Measurements from ENCODE around the gene PRR36. TPM values are rescaled to one million over a fixed set of nuclear protein-coding genes. Genes with fewer than 3 reads are reported as not detected.

Gene PRR36
- total RNA-seq, 1 experiment from 2014 or later, result not detected

DNA sequence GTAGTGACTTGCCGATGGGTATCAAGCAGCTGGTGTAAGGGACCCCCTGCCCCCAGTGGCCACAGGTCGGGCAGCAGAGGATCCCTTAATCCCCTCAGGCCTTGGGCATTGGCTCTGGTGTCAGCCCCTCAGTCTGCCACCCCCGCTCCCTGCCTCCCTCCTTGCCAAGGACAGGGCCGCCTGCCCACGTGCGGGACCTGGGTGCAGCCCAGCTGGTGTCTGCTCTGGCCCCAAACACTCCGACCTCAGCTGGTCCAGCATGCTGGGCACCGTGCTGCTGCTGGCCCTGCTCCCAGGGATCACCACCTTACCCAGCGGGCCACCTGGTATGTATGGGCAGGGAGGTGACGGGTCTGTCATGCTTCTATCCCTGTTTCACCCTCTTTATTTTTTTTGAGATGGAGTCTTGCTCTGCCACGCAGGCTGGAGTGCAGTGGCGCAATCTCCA is 40.4 kb upstream of the PRR36 start, which contains the start of gene TGFBR3L:
TGFBR3L (plus strand) TSS at position 233 of the 448 bp plus-strand sequence.
- in situ Hi-C loops (cut with HindIII; ENCODE audit: low pct_unique_long_range_greater_than_20kb, low sequenced_read_pairs), result no loop called here
- DNase-seq (ENCODE audit: low read depth), result no peak

DNA sequence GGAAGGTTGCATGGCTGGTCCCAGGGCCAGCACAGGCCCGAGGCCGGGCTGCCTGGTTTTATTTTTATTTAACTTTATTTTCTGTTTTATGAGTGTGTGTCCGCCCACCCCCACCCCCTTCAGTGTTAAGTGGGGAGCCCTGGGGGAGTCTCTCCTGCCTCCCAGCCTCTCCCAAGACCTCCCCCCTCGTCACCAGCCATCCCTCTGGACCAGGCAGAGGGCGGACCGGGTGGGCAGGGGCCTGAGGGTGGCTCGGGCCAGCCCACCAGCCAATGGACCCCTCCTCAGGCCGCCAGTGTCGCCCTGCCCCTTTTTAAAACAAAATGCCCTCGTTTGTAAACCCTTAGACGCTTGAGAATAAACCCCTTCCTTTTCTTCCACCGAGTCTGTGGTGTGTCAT is 39.9 kb upstream of the PRR36 start:
- in situ Hi-C loops (cut with HindIII; ENCODE audit: low pct_unique_long_range_greater_than_20kb, low sequenced_read_pairs), result no loop called here

DNA sequence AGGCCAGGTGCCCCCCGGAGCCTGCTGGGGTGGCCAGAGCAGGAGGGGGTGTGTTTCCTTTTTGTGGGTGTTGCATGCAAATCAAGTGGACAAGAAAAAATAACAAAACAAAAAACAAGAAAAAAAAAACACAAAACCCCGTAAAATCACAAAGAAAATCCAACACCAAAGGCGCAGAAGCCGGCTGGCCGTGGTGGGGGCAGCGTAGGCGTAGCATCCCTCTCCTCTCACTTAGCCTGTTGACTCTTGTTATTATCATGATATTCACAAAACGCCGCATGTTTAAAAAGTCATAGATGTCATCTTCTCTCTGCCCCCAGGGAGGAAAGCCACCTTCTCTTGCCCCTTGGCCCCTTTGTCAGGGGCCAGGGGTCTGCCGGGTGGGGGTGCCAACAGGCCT is 39.5 kb upstream of the PRR36 start:
- no peak for DNase-seq (ENCODE audit: low read depth)
- in situ Hi-C loops (cut with HindIII; ENCODE audit: low pct_unique_long_range_greater_than_20kb, low sequenced_read_pairs), result no loop called here

More for the DNA sequence above, 39.9 kb upstream of the PRR36 start:
- DNase-seq (ENCODE audit: low read depth), result no peak

DNA sequence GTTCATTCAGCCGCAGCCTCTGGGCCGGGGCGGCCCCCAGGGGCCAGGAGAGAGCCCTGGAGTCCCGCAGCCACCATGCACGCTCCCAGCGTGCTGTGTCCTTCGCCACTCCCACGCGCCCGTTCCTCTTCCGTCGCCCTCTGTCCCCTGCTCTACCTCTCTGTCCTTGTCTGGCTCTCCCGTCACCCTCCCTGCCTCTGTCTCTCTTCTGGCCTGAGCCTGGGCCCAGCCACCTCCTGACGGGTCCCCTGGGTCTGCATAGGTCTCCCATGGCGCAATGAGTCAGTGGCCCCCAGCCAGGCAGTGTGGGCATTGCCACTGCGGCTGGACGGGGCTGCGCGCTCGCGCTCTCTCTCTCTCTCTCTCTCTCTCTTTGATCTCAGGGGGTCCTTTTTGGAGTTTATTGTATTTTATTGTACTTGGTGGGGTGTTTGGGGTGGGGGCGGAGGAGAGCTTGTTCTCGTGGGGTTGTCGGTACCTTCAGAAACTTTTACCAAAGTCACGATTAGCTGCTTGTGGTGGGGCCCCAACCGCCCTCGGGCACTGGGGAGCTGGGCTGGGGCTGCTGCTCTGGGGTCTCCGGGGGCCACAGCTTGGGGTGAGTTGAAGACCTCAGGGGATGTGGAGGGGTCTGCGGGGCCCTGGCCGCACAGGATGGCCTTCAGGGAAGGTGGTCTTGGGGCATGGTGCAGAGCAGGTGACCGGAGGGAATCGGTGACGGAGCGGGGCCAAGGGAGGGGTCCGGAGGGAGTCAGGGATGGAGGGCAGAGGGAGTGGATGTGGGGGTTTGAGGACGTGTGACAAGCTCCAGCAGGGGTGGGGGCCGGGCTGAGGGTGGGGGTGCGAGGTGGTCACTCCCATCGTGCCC is 38.7 kb upstream of the PRR36 start:
- in situ Hi-C loops (cut with HindIII; ENCODE audit: low pct_unique_long_range_greater_than_20kb, low sequenced_read_pairs), result no loop called here
- no peak for DNase-seq (ENCODE audit: low read depth)

DNA sequence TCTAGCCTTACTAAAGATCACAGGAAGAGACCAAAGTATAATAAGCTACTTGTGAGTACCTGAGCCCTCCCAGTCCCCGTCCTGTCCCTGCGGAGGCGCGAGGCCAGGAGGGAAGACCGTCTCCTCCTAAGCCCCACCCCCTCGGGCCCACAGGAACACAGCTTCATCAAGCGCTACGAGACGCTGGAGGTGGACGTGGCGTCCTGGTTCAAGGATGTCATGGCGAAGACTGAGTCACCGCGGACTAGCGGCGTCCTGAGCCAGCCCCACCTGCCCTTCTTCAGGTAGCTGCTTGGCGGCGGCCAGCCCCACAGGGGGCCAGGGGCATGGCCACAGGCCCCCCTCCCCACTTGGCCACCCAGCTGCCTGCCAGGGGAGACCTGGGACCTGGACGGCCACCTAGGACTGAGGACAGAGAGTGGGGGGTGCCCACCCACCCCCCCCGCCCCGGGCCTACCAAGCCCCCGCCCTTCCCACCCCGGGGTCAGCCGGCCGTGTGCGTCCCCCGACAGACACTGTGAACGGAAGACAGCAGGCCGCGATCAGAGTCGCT is 38.0 kb upstream of the PRR36 start:
- in situ Hi-C loops (cut with HindIII; ENCODE audit: low pct_unique_long_range_greater_than_20kb, low sequenced_read_pairs), result no loop called here
- no peak for DNase-seq (ENCODE audit: low read depth)

DNA sequence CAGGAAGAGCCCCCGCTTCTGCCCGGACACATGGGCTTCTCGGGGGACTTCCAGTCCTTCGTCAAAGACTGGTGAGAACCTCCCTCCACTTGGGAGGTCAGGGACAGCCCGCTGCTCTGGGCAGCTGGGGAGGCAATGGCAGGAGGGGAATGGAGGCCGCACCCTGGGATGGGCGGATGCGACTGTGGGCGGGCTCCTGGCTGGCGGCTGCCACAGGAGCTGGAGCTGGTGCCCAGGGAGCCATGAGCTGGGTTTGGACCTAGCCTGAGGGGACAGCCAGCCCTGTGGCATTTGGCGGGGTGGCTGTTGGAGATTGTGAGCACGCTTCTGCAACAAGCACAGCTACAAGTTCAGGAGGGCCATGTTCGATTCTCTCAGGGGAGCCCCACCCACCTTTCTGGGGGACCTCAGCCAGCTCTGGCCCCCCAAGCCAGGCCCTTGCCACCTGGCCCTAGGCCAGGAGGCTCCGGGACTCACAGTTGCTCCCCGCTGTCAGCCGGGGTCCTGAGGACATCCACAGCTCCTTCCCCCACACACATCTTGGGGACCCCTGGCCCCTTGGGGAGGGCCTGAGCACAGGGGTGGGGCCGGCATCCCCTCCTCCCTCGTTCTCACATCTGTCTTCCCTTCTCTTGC is 37.4 kb upstream of the PRR36 start:
- no peak for DNase-seq (ENCODE audit: low read depth)
- in situ Hi-C loops (cut with HindIII; ENCODE audit: low pct_unique_long_range_greater_than_20kb, low sequenced_read_pairs), result no loop called here

DNA sequence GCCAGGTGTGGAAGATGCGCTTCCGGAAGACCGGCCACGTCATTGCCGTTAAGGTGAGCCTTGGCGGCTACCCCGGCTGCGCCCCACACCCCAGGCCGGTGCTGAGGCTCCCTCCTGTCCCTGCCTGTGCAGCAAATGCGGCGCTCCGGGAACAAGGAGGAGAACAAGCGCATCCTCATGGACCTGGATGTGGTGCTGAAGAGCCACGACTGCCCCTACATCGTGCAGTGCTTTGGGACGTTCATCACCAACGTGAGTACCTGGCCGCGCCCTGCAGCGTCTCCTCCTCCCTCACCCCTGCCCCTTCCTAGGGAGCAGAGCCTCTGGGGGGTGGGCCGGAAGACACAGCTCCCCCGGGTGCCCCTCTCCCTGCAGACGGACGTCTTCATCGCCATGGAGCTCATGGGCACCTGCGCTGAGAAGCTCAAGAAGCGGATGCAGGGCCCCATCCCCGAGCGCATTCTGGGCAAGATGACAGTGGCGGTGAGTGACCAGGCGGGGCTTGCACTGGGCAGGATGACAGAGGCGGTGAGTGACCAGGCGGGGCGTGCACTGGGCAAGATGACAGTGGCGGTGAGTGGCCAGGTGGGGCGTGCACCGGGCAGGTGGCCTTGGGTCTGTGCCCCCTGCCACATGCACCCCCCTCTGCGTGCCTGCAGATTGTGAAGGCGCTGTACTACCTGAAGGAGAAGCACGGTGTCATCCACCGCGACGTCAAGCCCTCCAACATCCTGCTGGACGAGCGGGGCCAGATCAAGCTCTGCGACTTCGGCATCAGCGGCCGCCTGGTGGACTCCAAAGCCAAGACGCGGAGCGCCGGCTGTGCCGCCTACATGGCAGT is 36.4 kb upstream of the PRR36 start:
- in situ Hi-C loops (cut with HindIII; ENCODE audit: low pct_unique_long_range_greater_than_20kb, low sequenced_read_pairs), result no loop called here
- DNase-seq (ENCODE audit: low read depth), result no peak

DNA sequence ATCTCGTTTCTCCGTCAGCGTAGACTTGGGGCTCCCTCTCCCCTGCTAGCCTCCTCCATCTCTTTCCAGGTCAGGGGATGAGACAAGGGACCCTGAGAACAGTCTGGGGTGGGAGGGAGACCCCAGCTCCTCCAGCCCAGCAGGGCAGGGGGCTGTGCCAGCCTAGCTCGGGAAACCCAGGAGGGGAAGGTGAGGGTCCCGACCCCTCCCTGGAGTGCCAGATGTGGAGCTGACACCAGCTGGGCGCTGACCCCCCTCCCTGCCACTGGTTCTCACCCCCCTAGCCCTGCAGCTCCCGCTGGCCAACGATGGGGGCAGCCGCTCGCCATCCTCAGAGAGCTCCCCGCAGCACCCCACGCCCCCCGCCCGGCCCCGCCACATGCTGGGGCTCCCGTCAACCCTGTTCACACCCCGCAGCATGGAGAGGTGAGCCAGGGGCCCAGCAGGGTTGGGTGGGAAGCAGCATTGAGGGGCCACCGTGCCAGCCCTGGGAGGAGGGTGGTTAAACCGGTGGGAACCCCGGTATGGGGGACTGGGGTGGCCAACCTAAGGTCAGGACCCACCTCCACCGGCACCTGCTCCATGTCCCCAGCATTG is 35.4 kb upstream of the PRR36 start:
- in situ Hi-C loops (cut with HindIII; ENCODE audit: low pct_unique_long_range_greater_than_20kb, low sequenced_read_pairs), result no loop called here
- no peak for DNase-seq (ENCODE audit: low read depth)

DNA sequence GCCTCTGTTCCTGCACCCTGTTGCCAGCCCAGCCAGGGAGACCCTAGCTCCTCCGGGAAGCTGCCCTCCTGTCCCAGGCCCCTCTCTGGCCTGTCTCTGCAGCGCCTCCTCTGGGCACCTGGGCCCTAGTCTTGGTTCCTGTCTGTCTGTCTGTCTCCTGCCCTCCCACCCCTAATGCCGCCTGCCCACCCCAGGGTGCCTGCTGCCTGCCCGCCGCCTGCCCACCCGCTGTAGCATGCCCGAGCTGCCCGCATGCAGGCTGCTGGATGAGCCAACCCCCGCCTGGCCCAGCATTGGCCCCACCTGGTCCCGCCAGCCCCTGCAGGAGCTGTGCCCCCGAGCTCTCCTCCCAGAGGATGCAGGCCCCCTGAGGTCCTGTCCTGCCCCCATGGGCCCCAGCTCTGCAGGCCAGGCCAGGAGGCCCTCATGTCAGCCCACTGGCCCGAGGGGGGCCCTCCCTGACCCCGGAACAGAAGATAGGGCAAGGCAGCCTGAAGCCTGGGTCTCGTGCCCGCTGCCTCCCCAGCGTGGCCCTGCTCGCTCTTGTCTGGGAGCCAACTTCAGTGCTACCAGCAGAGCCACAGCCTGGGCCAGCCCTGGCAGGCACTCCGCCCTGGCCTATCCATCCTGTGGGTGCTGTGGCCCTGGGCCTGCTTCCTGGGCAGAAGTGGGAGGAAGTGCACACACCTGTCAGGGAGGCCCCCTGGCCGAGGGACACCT is 34.7 kb upstream of the PRR36 start:
- in situ Hi-C loops (cut with HindIII; ENCODE audit: low pct_unique_long_range_greater_than_20kb, low sequenced_read_pairs), result no loop called here
- no peak for DNase-seq (ENCODE audit: low read depth)

DNA sequence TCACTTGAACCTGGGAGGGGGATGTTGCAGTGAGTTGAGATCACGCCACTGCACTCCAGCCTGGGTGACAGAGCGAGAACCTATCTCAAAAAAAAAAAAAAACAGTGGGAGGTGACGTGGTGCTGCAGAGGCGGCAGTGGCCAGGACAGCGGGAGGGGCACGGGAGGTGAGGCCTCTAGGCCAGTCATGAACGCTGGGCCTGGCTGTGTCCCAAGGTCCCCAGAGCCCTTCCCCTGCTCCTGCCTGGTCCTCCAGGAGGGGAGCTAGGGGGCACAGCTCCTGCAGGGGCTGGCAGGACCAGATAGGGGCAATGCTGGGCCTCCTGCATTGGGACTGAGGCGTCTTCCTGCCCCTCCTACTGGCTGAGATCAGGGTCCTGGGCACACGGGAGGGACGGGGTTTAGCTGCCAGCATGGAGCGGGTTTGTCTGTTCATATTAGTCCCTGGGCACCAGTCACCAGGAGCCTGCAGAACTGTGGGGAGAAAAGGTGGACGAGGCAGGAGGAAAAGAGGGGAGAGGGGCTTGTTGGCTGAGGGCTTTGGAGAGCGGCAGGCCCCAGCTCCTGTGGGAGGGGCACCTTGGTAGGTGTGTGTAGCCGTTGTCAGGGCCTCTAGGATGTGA is 34.0 kb upstream of the PRR36 start:
- in situ Hi-C loops (cut with HindIII; ENCODE audit: low pct_unique_long_range_greater_than_20kb, low sequenced_read_pairs), result no loop called here
- DNase-seq (ENCODE audit: low read depth), result no peak

DNA sequence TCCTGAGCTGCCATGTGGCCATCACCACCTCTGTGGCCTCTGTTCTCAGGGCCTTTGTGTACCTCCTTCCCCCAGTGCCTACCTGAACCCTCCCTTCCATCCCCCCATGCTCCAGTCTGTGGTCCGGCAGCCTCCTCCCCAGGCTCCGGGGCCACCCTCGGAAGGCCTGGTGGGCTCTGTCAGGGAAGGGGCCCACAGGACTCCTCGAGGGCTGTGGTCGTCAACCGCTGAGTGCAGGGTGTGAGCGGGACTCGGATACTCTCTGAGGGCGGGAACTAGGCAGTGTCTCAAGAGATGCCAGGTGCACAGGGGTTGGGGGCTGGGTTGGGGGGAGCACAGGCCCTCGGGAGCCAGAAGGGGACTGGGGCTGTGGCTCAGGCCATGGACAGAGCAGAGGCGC is 33.4 kb upstream of the PRR36 start:
- in situ Hi-C loops (cut with HindIII; ENCODE audit: low pct_unique_long_range_greater_than_20kb, low sequenced_read_pairs), result no loop called here
- no peak for DNase-seq (ENCODE audit: low read depth)

DNA sequence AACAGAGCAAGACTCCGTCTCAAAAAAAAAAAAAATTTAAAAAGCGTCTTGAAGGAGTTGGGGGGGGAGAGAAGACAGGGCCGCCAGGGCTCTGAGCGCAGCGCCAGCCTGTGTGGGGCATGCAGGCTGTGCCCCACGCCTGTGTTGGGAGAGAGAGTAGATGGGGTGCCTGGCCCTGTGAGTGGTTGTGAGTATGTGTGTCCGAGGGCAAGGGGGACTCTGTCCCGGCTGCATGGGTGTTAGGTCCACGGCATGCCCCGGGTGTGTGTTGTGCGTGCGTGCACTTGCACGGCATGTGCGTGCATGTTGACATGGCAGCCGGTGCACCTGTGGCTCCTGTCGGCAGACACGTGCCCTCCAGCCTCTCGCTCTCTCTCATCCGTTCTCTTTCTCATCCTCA is 32.9 kb upstream of the PRR36 start:
- in situ Hi-C loops (cut with HindIII; ENCODE audit: low pct_unique_long_range_greater_than_20kb, low sequenced_read_pairs), result no loop called here
- no peak for DNase-seq (ENCODE audit: low read depth)

DNA sequence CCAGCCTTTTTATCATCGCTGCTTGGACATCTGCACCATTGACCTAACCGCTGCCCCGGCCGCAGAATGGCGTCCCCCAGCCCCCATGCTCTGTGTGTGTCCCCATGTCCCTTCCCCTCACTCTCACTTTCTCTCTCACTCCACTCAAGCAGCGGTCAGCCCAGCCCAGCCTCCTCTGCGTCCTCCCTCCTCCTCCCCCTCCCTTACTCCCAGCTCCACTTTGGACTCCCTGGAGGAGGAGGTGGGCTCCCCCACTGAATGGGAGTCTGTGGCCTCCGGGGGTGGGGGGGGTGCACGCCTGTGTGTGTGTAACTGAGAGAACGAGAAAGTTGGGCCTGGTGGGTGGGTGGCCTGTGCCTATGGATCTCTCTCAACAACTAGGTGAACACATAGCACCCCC is 31.7 kb upstream of the PRR36 start:
- in situ Hi-C loops (cut with HindIII; ENCODE audit: low pct_unique_long_range_greater_than_20kb, low sequenced_read_pairs), result no loop called here
- no peak for DNase-seq (ENCODE audit: low read depth)

DNA sequence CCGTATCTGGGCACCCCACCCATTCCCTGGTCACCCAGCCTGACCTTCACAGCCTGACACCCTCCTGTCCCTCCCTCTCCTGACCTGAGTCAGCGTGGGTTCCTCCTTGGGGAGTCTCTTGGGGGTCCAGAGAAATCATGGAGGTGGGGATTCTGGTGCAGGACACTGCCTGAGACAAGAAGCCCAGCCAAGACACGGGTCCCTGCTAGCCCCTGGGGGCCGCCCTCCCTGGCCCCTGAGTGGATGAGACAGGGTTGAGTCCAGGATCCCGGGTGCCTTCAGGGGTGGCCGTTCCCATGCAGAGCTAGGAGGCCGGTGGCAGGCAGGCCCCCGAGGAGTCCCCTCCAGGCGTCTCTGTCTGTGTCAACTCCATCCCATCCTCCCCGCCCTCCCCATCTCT is 31.1 kb upstream of the PRR36 start:
- in situ Hi-C loops (cut with HindIII; ENCODE audit: low pct_unique_long_range_greater_than_20kb, low sequenced_read_pairs), result no loop called here
- no peak for DNase-seq (ENCODE audit: low read depth)

DNA sequence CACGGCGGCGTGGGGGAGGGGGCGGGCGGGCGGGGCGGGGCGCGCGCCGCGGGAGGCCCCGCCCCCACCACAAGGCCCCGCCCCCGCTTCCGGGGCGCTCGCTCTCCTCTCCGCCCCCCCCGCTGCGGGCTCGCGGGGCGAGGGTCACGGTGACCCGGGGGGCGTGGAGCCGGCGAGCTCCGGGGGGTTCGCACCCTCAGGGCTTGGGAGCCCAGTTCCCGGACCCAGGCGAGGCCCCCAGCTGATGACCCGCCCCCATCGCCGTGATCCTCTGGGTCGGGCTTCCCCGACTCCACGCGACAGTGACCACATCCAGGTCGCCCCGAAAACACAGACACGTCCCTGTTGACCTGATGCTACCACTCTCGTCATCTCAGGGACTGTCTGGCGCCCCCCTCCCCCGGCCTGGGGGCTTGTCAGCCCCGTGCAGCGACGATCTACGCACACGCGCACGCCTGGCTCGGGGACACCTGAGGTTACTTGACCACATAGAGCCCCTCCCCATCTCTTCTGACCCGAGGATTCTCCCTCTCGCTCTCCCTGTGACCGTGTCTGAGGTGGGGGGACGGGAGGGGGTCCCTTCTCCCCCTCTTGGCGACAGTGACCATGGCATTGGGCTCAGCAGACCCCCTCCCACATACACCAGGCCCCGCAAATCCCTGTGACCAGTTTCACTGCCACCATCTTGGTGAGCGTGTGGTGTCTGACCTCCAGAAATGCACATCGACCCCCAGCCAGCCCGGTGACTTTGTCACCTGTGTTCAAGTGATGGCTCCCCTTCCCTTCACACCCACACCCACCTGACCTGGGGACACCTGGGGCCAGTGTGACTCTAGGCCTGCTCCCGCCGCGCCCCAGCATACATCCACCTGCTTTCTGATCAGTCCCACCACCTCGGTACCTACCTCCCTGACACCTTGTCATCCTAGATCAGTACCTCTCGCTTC is 30.2 kb upstream of the PRR36 start:
- in situ Hi-C loops (cut with HindIII; ENCODE audit: low pct_unique_long_range_greater_than_20kb, low sequenced_read_pairs), result no loop called here
- no peak for DNase-seq (ENCODE audit: low read depth)

All from Caki2 (cell line).